Measurements from ENCODE around the gene ADAMTS17.

ADAMTS17 gene

GRCh38 chr15:100330221-100330620 is 11.6 kb downstream of the ADAMTS17 start:
- Histone ChIP-seq H3K4me3 (ENCODE audit: low read length) (no peak overlapping the region), H3K9ac (ENCODE audit: low read length) (no peak overlapping the region), H3K79me2 (ENCODE audit: low read length) (no peaks in the 10 kb centered on the region), H3K27ac (ENCODE audit: low read length) (no peak overlapping the region), H3K36me3 (replicated peaks; ENCODE audit: low read depth, low read length) (no peaks in the 10 kb centered on the region), H3K4me1 (ENCODE audit: low read length) (no peaks in the 10 kb centered on the region), H2AFZ (ENCODE audit: low read depth, low read length) (no peak overlapping the region), H4K20me1 (ENCODE audit: insufficient read depth, low read length) (no peaks in the 10 kb centered on the region), H3K4me2 (ENCODE audit: low read length) (no peak overlapping the region), H3K27me3 (ENCODE audit: low read depth, low read length) (peaks cover 26% of the 10 kb centered on the region; the same call in 1 of the 2 replicates), H3K9me3 (ENCODE audit: insufficient read depth, low read length) (no peaks in the 10 kb centered on the region)
- TF ChIP-seq EZH2phosphoT487 (IDR thresholded peaks at IDR 0.05; ENCODE audit: low read depth) (no peak), CTCF (IDR thresholded peaks at IDR 0.05; ENCODE audit: low read depth, low read length) (no peak)

- H3K4me3 ChIP-seq (ENCODE audit: low read length), result no peak overlapping the region
- no peaks in the 10 kb centered on the region for H3K36me3 ChIP-seq (replicated peaks; ENCODE audit: low read depth, low read length)
- no peaks in the 10 kb centered on the region for H3K79me2 ChIP-seq (ENCODE audit: low read length)
- TF ChIP-seq CTCF (IDR thresholded peaks at IDR 0.05; ENCODE audit: low read depth, low read length) (no peak), EZH2phosphoT487 (IDR thresholded peaks at IDR 0.05; ENCODE audit: low read depth) (no peak)
- H3K4me1 ChIP-seq (ENCODE audit: low read length), result no peaks in the 10 kb centered on the region
- H3K9ac ChIP-seq (ENCODE audit: low read length), result no peak overlapping the region
- no peaks in the 10 kb centered on the region for H4K20me1 ChIP-seq (ENCODE audit: insufficient read depth, low read length)
- H3K27me3 ChIP-seq (ENCODE audit: low read depth, low read length), result peaks cover 26% of the 10 kb centered on the region; the same call in 1 of the 2 replicates
- no peaks in the 10 kb centered on the region for H3K9me3 ChIP-seq (ENCODE audit: insufficient read depth, low read length)
- H3K27ac ChIP-seq (ENCODE audit: low read length), result no peak overlapping the region
- no peak overlapping the region for H2AFZ ChIP-seq (ENCODE audit: low read depth, low read length)
- H3K4me2 ChIP-seq (ENCODE audit: low read length), result no peak overlapping the region
Observed at GRCh38 chr15:100328796-100329195, 13.0 kb downstream of the ADAMTS17 start.

- Histone ChIP-seq H3K4me3 (ENCODE audit: low read length) (no peak overlapping the region), H4K20me1 (ENCODE audit: insufficient read depth, low read length) (no peaks in the 10 kb centered on the region), H3K27me3 (ENCODE audit: low read depth, low read length) (no peaks in the 10 kb centered on the region), H3K4me2 (ENCODE audit: low read length) (no peak overlapping the region), H3K36me3 (replicated peaks; ENCODE audit: low read depth, low read length) (no peaks in the 10 kb centered on the region), H2AFZ (ENCODE audit: low read depth, low read length) (no peak overlapping the region), H3K9ac (ENCODE audit: low read length) (no peak overlapping the region), H3K79me2 (ENCODE audit: low read length) (no peaks in the 10 kb centered on the region), H3K9me3 (ENCODE audit: insufficient read depth, low read length) (peaks cover 4% of the 10 kb centered on the region; the same call in 1 of the 2 replicates), H3K27ac (ENCODE audit: low read length) (no peak overlapping the region), H3K4me1 (ENCODE audit: low read length) (no peaks in the 10 kb centered on the region)
- no peak for TF ChIP-seq EZH2phosphoT487 (IDR thresholded peaks at IDR 0.05; ENCODE audit: low read depth)
- TF ChIP-seq CTCF (IDR thresholded peaks at IDR 0.05; ENCODE audit: low read depth, low read length), result no peak
Observed at GRCh38 chr15:100318880-100319279, 22.9 kb downstream of the ADAMTS17 start.

- no peaks in the 10 kb centered on the region for H3K27me3 ChIP-seq (ENCODE audit: low read depth, low read length)
- TF ChIP-seq EZH2phosphoT487 (IDR thresholded peaks at IDR 0.05; ENCODE audit: low read depth) (no peak), CTCF (IDR thresholded peaks at IDR 0.05; ENCODE audit: low read depth, low read length) (no peak)
- no peaks in the 10 kb centered on the region for H3K4me1 ChIP-seq (ENCODE audit: low read length)
- H4K20me1 ChIP-seq (ENCODE audit: insufficient read depth, low read length), result no peaks in the 10 kb centered on the region
- no peak overlapping the region for H3K4me2 ChIP-seq (ENCODE audit: low read length)
- H3K4me3 ChIP-seq (ENCODE audit: low read length), result no peak overlapping the region
- H3K36me3 ChIP-seq (replicated peaks; ENCODE audit: low read depth, low read length), result no peaks in the 10 kb centered on the region
- no peak overlapping the region for H2AFZ ChIP-seq (ENCODE audit: low read depth, low read length)
- H3K79me2 ChIP-seq (ENCODE audit: low read length), result no peaks in the 10 kb centered on the region
- H3K9ac ChIP-seq (ENCODE audit: low read length), result no peak overlapping the region
- H3K27ac ChIP-seq (ENCODE audit: low read length), result no peak overlapping the region
- peaks cover 4% of the 10 kb centered on the region; the same call in 1 of the 2 replicates for H3K9me3 ChIP-seq (ENCODE audit: insufficient read depth, low read length)
Observed at GRCh38 chr15:100314809-100315400, 26.9 kb downstream of the ADAMTS17 start.

Data from OCI-LY3 (cell line).